AG04450 (cell line): ENCODE measurements around the gene S100A16. TPM values are rescaled to one million over a fixed set of nuclear protein-coding genes. Genes with fewer than 3 reads are reported as not detected.

Experiments used
- CTCF ChIA-PET: fragments of 300-600, 350-600 bp; formaldehyde crosslinking; extraction: SDS; loops from one replicate; lab custom pipeline; 2022; ENCODE audit warnings: antibody characterized with exemption, inconsistent platforms; lab: Charles Lee
- POLR2A ChIA-PET: fragments of 350-600 bp; formaldehyde crosslinking; extraction: SDS; loops from one replicate; lab custom pipeline; 2021; ENCODE audit warnings: antibody characterized with exemption, inconsistent platforms; lab: Yijun Ruan, JAX
- DNase-seq: peaks from one replicate; pipeline ENCODE4 v3.0.0-alpha.2; 2011; ENCODE audit warnings: low read depth, low spot score
- H3K27ac ChIP-seq: one replicate; pipeline ENCODE4 v1.5.1; 2012; ENCODE audit warnings: low read depth, low read length, control low read depth
- H3K27me3 ChIP-seq: one replicate; pipeline ENCODE4 v1.6.0; 2012; ENCODE audit warnings: low read length; ENCODE audit not compliant: control insufficient read depth, insufficient read depth
- H3K4me3 ChIP-seq: 2 replicates; pipeline ENCODE4 v1.5.1; 2011; ENCODE audit warnings: mild to moderate bottlenecking, low read depth, low read length, control low read depth
- H3K9me3 ChIP-seq: 2 replicates; pipeline ENCODE4 v1.5.1; 2012; ENCODE audit warnings: low read length; ENCODE audit not compliant: control insufficient read depth, insufficient read depth
- polyA plus RNA-seq: library from polyadenylated mRNA; depleted of rRNA; stranded (reverse); fragments of >200 nt; gene quantifications from 2 replicates; pipeline ENCODE4 v1.2.3, GENCODE V29; 2011
- TF ChIP-seq, protein P1 (sequence below): IDR thresholded peaks from 2 replicates; pipeline ENCODE4 v1.5.1; 2011; ENCODE audit warnings: low read depth, low read length, control low read depth, inconsistent platforms

The S100A16 gene
- polyA plus RNA-seq, 1 experiment = 224 TPM

DNA sequence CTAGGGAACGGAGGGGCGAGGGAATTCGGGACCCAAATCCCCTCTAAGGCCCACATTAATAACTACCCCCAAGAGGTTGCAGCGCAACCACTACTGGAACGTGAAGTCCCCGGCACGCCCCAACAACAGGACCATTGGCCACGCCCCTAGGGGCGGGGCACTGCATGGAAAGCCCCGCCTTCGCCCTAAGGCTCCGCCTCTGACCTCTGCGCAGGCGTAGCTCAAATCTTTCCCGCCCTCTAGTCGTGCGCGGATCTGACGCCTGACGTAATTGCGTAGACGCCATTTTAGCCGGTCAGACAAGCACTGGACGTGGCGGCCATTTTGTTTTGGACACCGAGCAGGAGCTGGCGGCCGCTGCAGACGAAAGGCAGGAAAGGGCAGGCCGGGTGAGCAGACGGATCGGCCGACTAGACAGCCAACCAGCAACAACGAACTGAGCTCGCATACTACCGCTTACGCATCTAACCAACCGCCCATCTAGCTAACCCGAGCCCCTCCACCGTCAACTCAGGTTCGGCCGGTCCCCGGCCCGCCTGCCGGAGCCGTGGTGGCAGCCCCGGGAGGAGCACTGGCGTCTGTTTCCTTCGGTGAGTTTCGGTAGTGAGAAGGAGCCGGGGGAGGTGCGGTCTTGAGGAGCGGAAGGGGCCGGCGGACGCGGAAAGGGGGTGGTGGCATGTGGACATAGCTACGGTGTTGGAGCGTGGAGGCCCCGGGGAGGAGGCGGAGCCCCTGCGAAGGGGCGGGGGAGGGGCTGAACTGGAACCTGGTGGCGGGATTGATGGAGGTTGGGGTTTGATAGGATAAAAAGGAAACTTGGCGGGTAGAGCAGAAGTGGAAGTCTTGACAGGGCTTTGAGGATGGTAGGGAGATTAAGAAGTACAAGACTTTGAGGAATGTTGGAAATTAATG is 21.1 kb upstream of the S100A16 start, which contains the start of gene CHTOP:
Gene CHTOP, plus strand, starts transcription at position 313 of the 912 bp plus-strand sequence. CDS start 2,523 bp downstream, outside the sequence.
- TF ChIP-seq, protein P1, sequence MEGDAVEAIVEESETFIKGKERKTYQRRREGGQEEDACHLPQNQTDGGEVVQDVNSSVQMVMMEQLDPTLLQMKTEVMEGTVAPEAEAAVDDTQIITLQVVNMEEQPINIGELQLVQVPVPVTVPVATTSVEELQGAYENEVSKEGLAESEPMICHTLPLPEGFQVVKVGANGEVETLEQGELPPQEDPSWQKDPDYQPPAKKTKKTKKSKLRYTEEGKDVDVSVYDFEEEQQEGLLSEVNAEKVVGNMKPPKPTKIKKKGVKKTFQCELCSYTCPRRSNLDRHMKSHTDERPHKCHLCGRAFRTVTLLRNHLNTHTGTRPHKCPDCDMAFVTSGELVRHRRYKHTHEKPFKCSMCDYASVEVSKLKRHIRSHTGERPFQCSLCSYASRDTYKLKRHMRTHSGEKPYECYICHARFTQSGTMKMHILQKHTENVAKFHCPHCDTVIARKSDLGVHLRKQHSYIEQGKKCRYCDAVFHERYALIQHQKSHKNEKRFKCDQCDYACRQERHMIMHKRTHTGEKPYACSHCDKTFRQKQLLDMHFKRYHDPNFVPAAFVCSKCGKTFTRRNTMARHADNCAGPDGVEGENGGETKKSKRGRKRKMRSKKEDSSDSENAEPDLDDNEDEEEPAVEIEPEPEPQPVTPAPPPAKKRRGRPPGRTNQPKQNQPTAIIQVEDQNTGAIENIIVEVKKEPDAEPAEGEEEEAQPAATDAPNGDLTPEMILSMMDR = no peak
- H3K4me3 ChIP-seq = peak within 1 kb of the TSS; percentile 95
- H3K9me3 ChIP-seq = no peaks in the 10 kb centered on the region; the same call in 1 of the 2 replicates
- ChIA-PET POLR2A (interaction anchor here (0.6 to 2.0 kb wide), 33 partner anchors 9 to 1701 kb away, joined by 3 to 18 read pairs (median 5); partner anchors contain the start of genes CREB3L4, ILF2, INTS3 and JTB), CTCF (interaction anchor here (0.6 to 2.9 kb wide), 7 partner anchors 44 to 357 kb away, joined by 3 to 16 read pairs (median 5); partner anchors contain the start of gene S100A6)
- peak; percentile 97 for DNase-seq
- H3K27me3 ChIP-seq = no peaks in the 10 kb centered on the region
- H3K27ac ChIP-seq = peak within 1 kb of the TSS; percentile 100

DNA sequence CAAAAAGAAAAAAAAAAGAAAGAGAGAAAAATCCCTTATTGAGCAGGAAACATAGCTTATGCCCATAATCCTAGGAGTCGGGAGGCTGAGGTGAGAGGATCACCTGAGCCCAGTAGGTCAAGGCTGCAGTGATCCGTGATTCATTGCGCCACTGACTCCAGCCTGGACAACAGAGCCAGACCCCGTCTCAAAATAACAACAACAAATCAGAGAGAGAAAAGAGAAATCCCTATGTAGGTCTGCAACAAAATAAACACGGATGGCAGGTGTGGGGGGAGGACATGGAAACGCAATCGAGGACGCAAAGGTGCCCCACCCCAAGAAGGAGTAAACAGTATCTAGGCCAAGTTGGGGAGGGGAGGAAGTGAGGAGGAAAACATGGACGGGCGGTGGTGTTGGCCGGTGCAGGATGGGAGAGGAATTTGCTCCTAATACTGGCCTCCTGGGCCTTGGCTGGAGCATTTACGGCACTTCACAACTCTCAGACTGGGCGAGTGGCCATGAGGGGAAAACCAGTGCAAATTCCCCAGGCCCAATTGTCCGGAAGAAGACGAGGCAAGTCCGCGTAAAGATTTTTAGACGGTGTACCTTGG is 20.3 kb upstream of the S100A16 start:
- CTCF ChIA-PET = interaction anchor here (0.6 to 2.9 kb wide), 7 partner anchors 19 to 358 kb away, joined by 3 to 16 read pairs (median 5); partner anchors contain the start of gene S100A6
- no peak overlapping the region for H3K27ac ChIP-seq
- H3K4me3 ChIP-seq = peak overlapping the region; percentile 45
- DNase-seq = no peak
- H3K27me3 ChIP-seq = no peaks in the 10 kb centered on the region
- TF ChIP-seq, protein P1 = no peak
- POLR2A ChIA-PET = interaction anchor here (0.6 to 2.0 kb wide), 23 partner anchors 10 to 357 kb away, joined by 3 to 18 read pairs (median 5); partner anchors contain the start of genes CREB3L4, ILF2, INTS3 and JTB
- H3K9me3 ChIP-seq = no peaks in the 10 kb centered on the region; the same call in 1 of the 2 replicates

DNA sequence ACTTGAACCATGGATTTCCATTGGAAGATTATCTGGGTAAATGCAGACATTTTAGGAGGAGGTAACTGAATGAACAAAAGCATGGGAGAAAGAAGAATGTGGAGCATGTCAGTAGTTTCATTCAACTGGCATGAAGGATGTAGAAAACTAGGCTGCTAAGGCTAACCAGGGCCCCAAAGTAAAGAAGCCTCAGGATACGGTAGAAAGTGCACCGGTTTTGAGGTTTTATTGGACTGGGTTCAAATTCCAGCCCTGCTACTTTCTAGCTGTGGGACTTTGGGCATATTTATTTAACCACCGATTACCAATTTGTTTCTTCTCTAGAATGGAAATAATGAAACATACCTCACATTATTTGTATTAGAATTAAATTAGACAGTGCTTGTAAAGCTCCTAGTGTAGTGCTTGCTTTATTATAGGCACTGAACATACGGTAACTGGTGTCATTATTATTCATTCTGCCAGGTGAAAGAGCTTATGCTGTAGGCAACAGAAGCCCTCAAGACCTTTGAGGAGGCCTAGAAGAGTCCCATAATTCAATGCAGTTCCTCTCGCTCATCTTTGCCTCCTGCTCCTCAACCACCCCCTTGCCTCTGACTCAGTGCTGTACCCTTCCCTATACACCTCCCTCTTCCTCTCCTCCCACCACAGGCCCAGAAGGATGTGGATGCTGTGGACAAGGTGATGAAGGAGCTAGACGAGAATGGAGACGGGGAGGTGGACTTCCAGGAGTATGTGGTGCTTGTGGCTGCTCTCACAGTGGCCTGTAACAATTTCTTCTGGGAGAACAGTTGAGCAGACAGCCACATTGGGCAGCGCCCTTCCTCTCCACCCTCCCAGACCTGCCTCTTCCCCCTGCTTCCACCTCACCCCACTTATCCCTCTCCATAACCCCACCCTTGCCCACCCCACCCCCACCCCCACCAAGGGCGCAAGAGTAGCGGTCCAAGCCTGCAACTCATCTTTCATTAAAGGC is 18.4 kb upstream of the S100A16 start:
- Histone ChIP-seq H3K27me3 (no peaks in the 10 kb centered on the region), H3K27ac (no peak overlapping the region), H3K9me3 (no peaks in the 10 kb centered on the region; the same call in 1 of the 2 replicates), H3K4me3 (no peak overlapping the region)
- CTCF ChIA-PET = interaction anchor here (0.7 to 1.0 kb wide), 3 partner anchors 63 to 704 kb away, joined by 3 to 4 read pairs (median 3); no protein-coding TSS in a partner anchor
- TF ChIP-seq, protein P1 = no peak
- POLR2A ChIA-PET = no interaction called here
- no peak for DNase-seq

DNA sequence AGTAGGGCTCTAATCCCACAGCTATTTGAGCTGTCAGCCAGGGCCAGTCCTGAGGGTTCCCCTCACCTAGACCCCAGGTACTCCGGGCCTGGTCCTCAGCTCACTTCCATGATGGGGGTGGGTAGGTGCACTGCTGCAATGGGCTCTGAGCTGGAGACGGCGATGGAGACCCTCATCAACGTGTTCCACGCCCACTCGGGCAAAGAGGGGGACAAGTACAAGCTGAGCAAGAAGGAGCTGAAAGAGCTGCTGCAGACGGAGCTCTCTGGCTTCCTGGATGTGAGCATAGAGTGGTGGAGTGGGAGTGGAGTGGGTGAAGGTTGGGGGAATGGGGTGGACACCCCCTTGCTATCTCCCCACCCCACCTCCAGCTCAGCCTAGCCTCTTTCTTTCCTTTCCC is 17.4 kb upstream of the S100A16 start:
- Histone ChIP-seq H3K4me3 (no peak overlapping the region), H3K9me3 (no peaks in the 10 kb centered on the region; the same call in 1 of the 2 replicates), H3K27ac (no peak overlapping the region), H3K27me3 (no peaks in the 10 kb centered on the region)
- TF ChIP-seq, protein P1 = no peak
- ChIA-PET CTCF (interaction anchor here (1.0 to 2.1 kb wide), 3 partner anchors 59 to 97 kb away, joined by 3 to 10 read pairs (median 3); no protein-coding TSS in a partner anchor), POLR2A (interaction anchor here (0.6 kb wide), 1 partner anchor 15 kb away, joined by 3 read pairs; no protein-coding TSS in a partner anchor)
- no peak for DNase-seq
